LoVo (cell line): Measurements from ENCODE around the gene CYP21A2.
"Not testable (repeated sequence)": the region's sequence is repeated elsewhere in the genome, so short reads cannot be mapped to it uniquely, and the experiment has no call there.

ENCODE experiments used
- DNase-seq: peaks from one replicate; pipeline ENCODE4 v3.0.0-alpha.2; 2016; ENCODE audit warnings: low spot score

Gene CYP21A2

GRCh38 chr6:32037598-32038524 lies at the start of gene CYP21A2:
CYP21A2 (plus strand) TSS chr6:32038415; CDS start chr6:32038423, 8 bp downstream.
- not testable (repeated sequence) for DNase-seq

GRCh38 chr6:31989363-31989762 lies 48.9 kb upstream of the CYP21A2 start:
- not testable (repeated sequence) for DNase-seq

GRCh38 chr6:31994421-31994820 lies 43.8 kb upstream of the CYP21A2 start:
- not testable (repeated sequence) for DNase-seq

- not testable (repeated sequence) for DNase-seq
Observed at GRCh38 chr6:31996385-31996784, 41.8 kb upstream of the CYP21A2 start.

- not testable (repeated sequence) for DNase-seq
Observed at GRCh38 chr6:32002546-32003268, 35.5 kb upstream of the CYP21A2 start.

- DNase-seq = not testable (repeated sequence)
Observed at GRCh38 chr6:32003301-32003700, 34.9 kb upstream of the CYP21A2 start.

GRCh38 chr6:32004393-32004792 lies 33.8 kb upstream of the CYP21A2 start:
- DNase-seq = not testable (repeated sequence)

GRCh38 chr6:32004864-32005537 lies 33.2 kb upstream of the CYP21A2 start:
- DNase-seq = not testable (repeated sequence)

- DNase-seq = not testable (repeated sequence)
Observed at GRCh38 chr6:32005538-32005880, 32.7 kb upstream of the CYP21A2 start.

- not testable (repeated sequence) for DNase-seq
Observed at GRCh38 chr6:32005991-32006529, 32.2 kb upstream of the CYP21A2 start.

- not testable (repeated sequence) for DNase-seq
Observed at GRCh38 chr6:32007086-32007485, 31.1 kb upstream of the CYP21A2 start.

- DNase-seq = not testable (repeated sequence)
Observed at GRCh38 chr6:32008037-32008436, 30.2 kb upstream of the CYP21A2 start.

- not testable (repeated sequence) for DNase-seq
Observed at GRCh38 chr6:32008616-32009015, 29.6 kb upstream of the CYP21A2 start.

GRCh38 chr6:32009537-32009936 lies 28.7 kb upstream of the CYP21A2 start:
- not testable (repeated sequence) for DNase-seq

- DNase-seq = not testable (repeated sequence)
Observed at GRCh38 chr6:32010856-32011530, 27.2 kb upstream of the CYP21A2 start.

- not testable (repeated sequence) for DNase-seq
Observed at GRCh38 chr6:32012941-32013617, 25.1 kb upstream of the CYP21A2 start.

- not testable (repeated sequence) for DNase-seq
Observed at GRCh38 chr6:32013738-32014137, 24.5 kb upstream of the CYP21A2 start.

- not testable (repeated sequence) for DNase-seq
Observed at GRCh38 chr6:32014547-32014946, 23.7 kb upstream of the CYP21A2 start, which contains the start of gene C4B. C4B (plus strand) TSS chr6:32014795; CDS start chr6:32014846, 51 bp downstream.

GRCh38 chr6:32022100-32022499 lies 16.1 kb upstream of the CYP21A2 start:
- not testable (repeated sequence) for DNase-seq

GRCh38 chr6:32028631-32029030 lies 9.6 kb upstream of the CYP21A2 start:
- DNase-seq = not testable (repeated sequence)

GRCh38 chr6:32029553-32029952 lies 8.7 kb upstream of the CYP21A2 start:
- not testable (repeated sequence) for DNase-seq
